Amniotic epithelial cell (primary cell): Measurements from ENCODE around the gene COMMD10.
"Not testable (repeated sequence)": the region's sequence is repeated elsewhere in the genome, so short reads cannot be mapped to it uniquely, and the experiment has no call there.

Experiments
- DNase-seq: peaks from one replicate; pipeline ENCODE4 v3.0.0-alpha.2; 2010; ENCODE audit warnings: low read depth

Gene COMMD10

DNA sequence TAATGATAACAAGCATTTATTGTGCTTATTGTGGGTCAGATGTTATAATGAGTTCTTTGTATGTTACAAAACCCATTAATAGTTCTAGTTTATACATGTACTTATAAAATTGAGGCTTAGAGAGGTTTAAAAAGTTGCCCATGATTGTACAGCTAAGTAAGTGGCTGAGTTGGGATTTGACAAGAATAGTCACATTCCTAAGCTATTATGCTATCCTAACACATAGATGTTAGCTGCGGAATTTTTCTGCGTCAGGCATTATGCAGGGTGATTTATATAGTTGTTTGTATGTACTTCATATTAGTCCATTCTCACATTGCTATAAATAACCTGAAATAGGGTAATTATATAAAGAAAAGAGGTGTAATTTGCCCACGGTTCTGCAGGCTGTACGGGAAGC lies 12.5 kb downstream of the COMMD10 start:
- DNase-seq, result no peak

DNA sequence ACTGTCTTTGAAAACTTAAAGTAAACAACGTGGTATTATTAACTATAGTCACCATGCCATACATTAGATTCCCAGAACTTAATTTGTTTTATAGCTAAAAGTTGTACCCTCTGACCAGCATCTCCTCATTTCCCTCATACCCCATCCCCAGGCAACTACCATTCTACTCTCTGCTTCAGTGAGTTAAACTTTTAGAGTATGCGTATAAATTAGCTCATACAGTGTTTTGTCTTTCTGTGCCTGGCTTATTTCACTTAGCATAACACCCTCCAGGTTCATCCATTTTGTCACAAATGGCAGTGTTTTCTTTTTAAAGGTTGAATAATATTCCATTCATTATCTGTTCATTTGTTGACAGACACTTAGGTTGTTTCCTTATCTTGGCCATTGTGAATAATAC lies 14.2 kb downstream of the COMMD10 start:
- DNase-seq, result no peak

DNA sequence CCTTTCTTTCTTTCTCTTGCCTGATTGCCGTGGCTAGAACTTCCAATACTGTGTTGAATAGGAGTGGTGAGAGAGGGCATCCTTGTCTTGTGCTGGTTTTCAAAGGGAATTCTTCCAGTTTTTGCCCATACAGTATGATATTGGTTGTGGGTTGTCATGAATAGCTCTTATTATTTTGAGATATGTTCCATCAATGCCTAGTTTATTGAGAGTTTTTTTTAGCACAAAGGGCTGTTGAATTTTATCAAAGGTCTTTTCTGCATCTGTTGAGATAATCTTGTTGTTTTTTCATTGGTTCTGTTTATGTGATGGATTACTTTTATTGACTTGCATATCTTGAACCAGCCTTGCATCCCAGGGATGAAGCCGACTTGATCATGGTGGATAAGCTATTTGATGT lies 20.1 kb downstream of the COMMD10 start:
- not testable (repeated sequence) for DNase-seq

DNA sequence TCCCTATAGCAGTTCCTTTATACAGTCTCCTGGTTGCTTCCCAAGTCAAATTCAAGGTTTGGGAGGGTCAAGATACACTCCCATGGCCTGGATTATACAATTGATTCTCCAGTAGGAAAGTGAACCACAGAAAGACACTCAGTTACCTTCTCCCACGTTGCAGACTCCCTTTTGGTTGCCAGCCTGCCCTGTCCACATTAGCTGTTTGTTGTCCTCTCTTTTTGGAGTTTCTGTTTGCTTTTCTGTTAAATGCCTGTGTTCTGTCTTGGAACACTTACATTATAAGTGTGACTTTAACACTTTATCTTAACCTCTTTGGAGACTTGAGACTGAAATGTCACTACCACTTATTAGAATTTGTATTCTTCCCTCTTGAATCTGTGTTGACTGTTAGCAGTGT lies 30.3 kb downstream of the COMMD10 start:
- no peak for DNase-seq

DNA sequence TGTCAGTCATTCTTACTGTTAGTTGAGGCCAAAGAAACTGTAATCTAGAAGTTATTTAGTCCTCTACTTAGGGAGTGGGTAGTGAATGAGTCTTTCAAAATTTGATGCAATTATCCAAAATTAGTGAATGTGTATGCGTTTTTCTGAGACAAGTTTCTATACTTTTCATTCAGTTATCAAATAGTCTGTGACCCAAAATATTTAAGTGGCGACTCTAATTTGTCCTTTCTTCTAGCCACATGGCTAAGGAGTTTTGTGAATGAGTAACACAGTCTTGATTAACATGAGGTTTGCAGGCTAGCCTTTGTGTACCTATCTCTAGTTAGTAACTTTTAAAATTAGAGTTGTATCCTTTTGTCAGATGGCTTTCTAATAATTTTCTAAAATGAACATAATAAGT lies 45.6 kb downstream of the COMMD10 start:
- peak; percentile 39 for DNase-seq

DNA sequence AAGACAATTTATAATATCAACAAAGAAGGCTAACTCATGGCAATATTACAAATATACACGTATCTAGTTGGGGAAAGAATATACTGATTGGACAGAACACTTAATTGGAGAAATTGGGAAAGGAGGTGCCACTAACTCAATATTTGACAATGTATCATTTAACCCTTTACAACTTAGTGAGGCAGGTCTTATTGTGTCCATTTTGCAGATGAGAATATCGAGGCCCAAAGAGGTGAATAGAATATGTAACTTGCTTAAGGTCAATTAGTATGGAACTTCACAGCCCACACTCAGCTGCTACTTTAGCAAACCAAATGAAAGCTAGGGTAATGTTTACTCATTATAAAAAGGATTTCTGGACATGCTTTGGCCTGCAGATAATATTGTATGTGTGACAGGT lies 46.2 kb downstream of the COMMD10 start:
- DNase-seq, result no peak

DNA sequence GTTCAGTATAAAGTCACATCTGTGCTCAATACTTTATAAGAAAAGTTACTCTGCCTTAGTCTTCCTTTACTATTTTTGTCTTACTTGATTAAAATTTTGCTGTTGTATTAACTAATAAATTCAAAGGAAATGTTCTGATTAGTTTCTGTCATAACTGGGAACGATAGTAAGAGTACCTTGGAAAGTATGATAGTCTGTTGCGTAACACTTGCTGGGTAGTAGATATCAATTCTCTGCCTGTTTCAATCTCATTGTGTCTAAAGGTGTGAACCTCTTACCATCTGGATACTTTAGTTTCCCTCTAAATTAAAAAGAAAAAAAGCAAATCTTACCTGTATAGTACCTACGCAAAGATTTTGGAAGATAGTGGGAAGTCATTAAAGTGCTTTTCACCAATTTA lies 48.5 kb downstream of the COMMD10 start:
- DNase-seq, result no peak

DNA sequence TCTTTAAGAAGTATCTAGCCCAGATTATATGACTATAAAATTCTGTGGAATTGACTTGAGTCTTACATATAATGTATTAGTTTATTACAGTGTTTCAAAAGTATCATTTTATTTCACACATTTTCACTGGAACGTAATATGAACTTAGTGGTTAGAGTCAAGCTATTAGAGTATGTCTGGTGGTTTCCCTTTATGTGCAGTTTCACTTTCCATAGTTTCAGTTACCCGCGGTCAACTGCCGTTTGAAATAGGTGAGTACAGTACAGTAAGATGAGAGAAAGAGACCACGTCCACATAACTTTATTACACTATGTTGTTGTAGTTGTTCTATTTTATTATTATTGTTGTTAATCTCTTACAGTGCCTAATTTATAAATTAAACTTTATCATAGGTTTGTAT lies 50.5 kb downstream of the COMMD10 start:
- DNase-seq, result no peak

DNA sequence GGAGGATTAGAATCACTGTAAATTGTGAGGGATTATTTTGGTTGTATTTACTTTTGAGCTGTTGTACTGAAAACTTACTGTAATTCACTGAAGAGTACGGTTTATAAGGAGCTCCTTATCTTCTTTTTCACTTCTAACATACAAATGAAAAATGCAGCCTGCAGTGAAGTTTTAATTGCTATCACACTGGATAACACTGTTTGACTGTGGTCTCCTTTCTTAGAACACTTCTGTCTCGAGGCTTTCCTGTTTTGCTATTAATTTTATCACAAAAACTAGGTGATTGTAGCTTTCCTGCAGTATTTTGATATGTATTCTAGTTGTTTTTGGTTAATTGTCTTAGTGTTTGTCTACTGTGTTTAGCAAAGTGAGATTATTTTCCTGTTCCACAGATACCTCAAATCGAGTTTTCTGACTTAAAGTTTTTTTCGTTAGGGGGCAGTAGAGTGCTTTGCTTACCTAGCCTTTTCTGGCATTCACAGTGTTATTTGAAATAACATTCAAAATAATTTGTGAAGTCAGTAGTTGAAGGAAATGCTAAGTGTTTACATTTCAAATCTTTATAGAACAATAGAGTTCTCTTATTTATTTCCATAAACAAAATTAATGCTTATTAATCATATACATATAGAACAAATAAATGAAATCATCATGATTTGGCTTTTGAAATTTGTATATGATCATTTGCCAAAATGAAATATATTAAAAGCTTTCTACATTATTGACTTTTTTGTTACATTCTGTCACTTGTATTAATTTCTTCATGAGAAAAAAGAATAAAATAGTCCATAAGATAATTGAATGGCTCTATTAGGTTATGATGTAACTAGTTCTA lies 52.9 kb downstream of the COMMD10 start:
- peak; percentile 59 for DNase-seq

DNA sequence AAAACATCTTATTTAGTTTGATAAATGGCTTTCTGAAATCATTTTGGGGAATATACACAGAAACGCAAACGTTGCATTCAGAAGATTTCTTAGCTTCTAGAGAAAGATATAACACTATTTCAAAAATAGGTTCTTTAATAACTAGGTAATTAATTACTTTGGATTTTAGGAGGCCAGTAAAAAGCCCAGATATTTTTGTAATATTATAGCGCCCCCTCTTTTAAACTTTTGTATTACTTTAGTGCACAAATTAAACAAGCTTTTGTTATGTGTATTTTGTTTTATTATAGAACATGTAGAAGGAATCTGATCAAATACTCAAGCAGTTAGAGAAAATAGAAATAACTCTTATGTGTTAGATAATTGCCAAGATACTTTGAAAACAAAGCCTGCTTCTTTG lies 57.7 kb downstream of the COMMD10 start:
- DNase-seq, result no peak

DNA sequence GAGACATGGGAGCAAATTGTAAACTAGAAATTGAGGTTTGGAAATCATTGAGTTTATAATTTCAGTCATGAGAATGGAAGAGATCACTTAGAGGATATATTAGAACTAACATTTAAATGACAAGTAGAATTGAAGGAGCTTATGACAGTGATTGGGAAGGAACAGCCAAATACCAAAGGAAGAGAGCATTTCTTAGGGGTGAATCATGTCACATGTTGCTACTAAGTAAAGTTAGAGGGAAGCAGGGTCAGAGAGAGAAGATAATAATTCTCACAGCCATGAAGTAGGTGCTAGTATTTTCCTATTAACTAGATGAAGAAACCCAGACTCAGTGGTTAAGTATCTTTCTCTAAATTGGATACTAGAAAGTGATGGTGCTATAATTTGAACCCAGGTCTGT lies 59.3 kb downstream of the COMMD10 start:
- DNase-seq, result peak; percentile 35

DNA sequence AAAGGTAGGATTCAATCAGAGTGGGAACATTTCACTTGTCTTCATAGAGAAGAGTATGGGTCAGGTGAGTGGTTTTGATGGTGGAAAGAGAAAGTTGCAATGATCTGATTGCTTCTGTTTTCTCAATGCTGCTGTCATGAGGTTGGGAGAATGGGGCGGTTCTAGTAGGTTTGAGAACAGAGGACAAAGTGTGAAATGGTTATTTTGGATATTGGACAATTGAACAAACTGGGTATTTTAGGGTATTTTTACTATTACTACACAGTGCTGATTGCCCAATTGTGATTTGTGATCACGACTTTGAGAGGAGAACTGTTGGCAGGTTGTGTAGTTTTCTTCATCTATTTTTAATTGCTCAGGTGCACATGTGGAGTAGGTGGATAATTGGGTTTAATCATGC lies 60.2 kb downstream of the COMMD10 start:
- no peak for DNase-seq

DNA sequence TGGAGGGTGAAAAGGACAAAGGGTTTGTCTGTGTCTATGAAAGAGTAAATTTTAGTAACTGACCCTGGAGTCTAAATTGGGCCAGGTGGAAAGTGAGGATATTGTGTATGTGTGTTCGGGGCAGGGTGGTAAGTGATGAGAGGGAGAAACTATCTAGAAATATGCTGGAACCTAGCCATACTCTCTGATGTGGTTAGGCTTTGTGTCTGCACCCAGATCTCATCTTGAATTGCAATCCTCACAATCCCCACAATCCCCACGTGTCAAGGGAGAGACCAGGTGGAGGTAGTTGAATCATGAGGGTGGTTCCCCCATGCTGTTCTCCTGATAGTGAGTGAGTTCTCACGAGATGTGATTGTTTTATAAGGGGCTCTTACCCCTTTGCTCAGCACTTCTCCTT lies 60.6 kb downstream of the COMMD10 start:
- DNase-seq, result no peak

DNA sequence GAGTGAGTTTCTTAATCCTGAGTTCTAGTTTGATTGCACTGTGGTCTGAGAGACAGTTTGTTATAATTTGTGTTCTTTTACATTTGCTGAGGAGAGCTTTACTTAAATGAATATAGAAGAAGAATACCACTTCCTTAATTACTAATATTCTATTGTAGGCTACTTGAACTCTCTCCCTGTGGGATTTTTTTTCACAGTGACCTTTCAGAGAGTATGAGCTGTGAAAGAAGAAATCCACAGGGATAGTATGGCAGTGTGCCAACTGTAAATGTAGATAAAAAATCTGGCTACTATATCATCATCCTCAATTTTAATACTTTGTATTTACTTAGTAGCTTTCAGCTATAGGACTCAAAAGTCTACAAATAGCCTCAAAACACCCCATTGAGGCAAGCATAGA lies 67.3 kb downstream of the COMMD10 start:
- DNase-seq, result no peak

DNA sequence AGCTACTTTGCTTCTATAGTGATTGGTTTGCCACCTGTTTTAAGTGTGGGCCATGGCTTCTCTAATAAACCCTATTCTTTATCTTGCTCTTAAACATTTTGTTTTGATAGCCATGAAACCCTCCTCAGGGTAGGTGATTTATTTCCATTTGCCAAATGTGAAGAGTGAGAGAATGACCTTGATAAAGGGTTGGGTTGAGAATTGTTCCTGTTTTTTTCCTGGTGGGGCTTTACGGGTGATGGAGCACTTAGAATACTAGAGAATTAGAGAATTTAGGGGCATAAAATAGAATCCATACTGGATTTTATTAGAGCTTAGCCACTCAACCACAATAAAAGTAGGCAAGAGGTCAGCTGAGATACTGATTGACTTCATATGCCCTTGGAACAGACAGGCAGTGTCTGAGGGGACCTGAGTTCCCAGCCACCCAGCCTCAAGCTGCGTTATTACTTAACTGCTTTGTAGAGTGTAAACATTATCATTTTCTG lies 68.9 kb downstream of the COMMD10 start:
- no peak for DNase-seq

DNA sequence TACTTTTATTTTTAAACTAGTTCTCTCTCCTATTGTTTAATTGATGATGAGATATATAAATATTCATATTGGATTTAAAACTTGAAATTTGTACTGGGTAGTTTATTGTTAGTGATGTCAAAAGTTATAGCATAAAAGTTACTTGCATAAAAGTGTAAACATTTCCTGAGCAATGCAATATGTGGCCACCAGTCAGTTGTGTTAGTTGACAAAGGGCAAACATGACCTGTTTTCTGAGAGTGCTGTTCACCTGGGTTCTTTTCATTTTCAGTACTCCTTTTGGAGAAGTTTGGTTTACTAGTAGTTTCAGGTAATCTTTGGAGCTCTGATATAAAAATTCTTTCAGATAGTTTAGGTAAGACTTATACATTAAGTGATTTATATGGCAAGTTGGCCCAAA lies 69.4 kb downstream of the COMMD10 start:
- DNase-seq, result no peak

DNA sequence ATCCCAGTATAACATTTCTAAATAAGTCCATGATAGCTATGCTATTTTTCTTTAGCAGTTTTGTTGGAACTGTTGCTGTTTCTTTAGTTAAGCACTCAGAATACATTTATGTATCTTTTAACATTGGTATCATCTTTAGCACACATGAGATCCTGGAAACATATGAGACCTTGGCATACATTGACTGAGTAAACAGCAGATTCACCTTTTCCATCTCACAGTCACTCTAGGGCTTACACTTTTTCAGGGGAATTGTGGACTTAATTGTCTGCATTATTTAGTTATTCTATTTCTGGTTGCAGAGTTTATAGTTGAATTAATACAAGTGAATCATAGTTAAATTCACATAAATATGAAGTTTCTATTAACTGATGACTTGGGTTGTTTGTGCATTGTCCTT lies 70.1 kb downstream of the COMMD10 start:
- no peak for DNase-seq

DNA sequence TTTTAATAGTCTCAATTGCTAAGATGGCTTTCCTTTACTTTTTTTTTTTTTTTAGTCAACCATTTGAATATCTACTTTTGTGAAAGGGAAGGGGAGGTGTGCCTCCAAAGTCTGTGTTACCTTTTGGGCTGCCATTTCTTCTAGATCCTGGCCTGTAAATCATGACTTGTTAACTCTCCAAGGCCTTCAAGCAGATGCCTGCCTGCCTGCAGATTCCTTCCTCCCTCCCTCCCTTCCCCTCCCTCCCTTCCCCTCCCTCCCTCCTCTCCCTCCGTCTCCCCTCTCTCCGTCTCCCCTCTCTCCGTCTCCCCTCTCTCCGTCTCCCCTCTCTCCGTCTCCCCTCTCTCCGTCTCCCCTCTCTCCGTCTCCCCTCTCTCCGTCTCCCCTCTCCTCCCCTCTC lies 73.1 kb downstream of the COMMD10 start:
- peak; percentile 13 for DNase-seq

DNA sequence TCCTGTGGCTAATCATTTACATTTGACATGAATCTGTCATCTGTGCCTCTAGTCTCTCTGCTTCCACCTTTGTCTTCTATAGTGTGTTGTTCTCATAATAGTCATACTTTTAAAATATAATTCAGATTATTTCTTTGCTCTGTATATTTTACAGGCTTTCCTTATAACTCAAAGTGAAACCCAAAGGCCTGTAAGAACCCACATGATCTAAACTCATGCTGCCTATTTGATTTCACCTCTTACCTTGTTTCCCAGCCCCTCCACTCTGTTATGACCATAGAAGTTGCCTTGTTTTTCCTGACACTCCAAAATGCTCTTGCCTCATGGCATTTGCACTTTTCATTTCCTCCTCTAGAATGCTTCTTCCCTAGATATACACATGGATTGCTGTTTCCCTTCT lies 74.2 kb downstream of the COMMD10 start:
- DNase-seq, result no peak

DNA sequence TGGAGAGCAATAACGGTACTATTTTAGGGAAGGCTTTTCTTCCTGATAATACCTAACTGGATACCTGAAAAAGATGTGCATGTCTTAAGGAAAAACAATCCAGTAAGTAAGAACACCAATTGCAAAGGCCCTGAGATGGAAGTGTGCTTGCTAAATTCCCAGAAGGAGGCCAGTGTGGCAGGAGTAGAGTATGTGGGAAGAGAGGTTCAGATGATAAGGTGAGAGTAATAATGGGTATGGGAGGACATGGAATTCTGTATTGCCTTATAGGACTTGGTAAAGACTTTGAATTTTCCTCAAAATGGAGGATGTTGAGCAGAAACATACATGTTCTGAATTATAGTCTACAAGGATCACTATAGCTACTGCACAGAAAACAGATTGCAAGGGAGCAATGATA lies 89.3 kb downstream of the COMMD10 start:
- no peak for DNase-seq

DNA sequence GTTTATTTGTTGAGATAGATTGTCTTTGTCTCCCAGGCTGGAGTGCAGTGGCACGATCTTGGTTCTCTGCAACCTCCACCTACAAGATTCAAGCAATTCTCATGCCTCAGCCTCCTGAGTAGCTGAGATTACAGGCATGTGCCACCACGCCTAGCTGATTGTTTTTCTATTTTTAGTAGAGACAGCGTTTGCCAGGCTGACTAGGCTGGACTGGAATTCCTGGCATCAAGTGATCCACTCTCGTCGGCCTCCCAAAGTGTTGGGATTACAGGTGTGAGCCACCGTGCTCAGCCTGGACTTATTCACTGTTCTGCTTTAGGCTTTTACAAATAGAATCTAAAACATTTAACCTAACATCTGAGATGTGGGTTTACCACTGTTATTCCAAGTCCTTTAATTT lies 91.3 kb downstream of the COMMD10 start:
- peak; percentile 6 for DNase-seq

DNA sequence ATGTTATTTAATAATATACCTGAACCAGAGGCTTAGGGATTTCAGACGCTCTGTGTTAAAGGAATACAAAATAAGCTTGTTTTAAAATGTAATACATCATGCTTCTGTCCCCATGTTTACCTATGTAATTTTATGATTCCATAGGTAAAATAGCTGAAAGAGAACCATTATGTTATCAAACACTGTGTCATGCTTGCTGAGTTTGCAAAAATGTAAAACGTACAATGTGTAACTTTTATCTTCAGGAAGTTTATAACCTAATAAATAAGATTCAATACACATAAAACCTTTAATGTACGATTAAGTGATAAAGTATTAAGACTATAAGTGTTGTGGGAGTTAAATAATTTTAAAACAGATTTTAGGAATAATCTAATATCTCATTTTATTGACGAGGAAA lies 94.1 kb downstream of the COMMD10 start:
- DNase-seq, result no peak

DNA sequence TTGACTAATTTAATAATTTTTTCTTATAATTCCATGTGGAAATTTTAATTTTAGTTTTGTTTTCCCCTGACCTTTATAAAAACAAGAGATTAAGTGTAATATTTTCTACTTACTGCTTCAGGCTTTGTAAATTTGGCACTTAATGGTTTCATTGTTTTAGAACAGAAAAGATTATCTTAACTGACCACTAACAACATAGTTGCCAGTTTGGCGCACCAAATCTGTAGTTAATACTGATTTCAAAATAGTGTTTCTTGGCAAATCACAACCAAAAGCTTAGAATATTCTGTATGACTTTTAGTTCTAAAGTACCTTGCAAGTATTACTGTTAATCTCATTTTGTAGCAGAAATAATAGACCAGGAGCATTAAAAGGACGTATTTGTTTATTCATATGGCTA lies 124.3 kb downstream of the COMMD10 start:
- no peak for DNase-seq

DNA sequence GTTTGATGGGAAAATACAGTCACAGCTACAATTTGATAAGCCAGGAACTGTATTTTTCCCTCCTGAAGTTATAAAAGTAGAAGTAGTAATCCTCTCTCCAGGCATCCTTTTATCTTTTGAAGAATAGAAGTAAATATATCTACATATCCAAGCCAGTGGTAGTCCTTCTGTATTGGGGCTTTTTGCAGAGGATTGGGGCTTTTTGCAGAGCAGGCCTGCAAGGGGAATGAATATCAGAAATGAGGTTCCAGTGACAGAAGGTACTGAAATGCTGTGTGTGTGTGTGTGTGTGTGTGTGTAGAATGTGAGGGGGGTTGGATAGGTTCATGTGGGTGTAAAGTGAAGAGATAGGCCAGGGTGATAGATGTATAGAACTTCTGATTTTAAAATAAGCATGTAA lies 127.4 kb downstream of the COMMD10 start:
- no peak for DNase-seq
